Gastroesophageal sphincter (tissue), 3 donors: ENCODE measurements around the gene OR2W3.

ENCODE experiments used
- CTCF ChIP-seq, 4 experiments: fragments of 200-600 bp in 2 of 4; fragments of 450-650 bp in 2 of 4; sonication (generic) in 1 of 4; IDR thresholded peaks; one replicate each; pipeline ENCODE4 v1.5.1; 2017 to 2019; ENCODE audit warnings: antibody characterized with exemption in 4 of 4, mild to moderate bottlenecking in 2 of 4, moderate library complexity in 2 of 4
- POLR2A ChIP-seq, 2 donors: fragments of 450-650 bp; IDR thresholded peaks; one replicate each; pipeline ENCODE4 v1.6.1; 2017; ENCODE audit warnings: antibody characterized with exemption in 2 of 2, mild to moderate bottlenecking in 2 of 2, moderate library complexity in 1 of 2

GRCh38 chr1:247924868-247925267 lies 29.5 kb downstream of the OR2W3 start, which contains the start of gene OR2AJ1:
- TF ChIP-seq CTCF (IDR thresholded peaks at IDR 0.05) (no peak), POLR2A (IDR thresholded peaks at IDR 0.05) (no peak)
